Measurements from ENCODE around the gene PANX2. TPM values are rescaled to one million over a fixed set of nuclear protein-coding genes. Genes with fewer than 3 reads are reported as not detected.

The PANX2 gene
- total and polyA plus RNA-seq, 2 of the 13 experiments (the other 11 are each of a cell fraction or from before 2014, with no cell fraction given): 0.15 to 1.1 TPM

- 96% methylated on average over 92 of the region's 98 CpGs for WGBS (ENCODE audit: low lambda C conversion rate)
- Histone ChIP-seq H3K79me2 (ENCODE audit: insufficient read depth, low read length) (no peaks in the 10 kb centered on the region), H3K4me1 (ENCODE audit: insufficient read depth, low read length) (peaks cover 6% of the 10 kb centered on the region), H3K9ac (ENCODE audit: insufficient read depth, low read depth, low read length) (no peak overlapping the region), H3K36me3 (replicated peaks in 1 of 2; ENCODE audit: control insufficient read depth in 1 of 2, insufficient read depth in 2 of 2, low read length in 2 of 2) (no peaks in the 10 kb centered on the region), H3K4me2 (ENCODE audit: low read depth, low read length) (no peak overlapping the region), H4K20me1 (ENCODE audit: insufficient read depth, low read length) (no peaks in the 10 kb centered on the region), H3K9me3 (ENCODE audit: low read length) (no peaks in the 10 kb centered on the region), H3K27ac (ENCODE audit: extremely low read length, insufficient read depth, low read length) (no peak overlapping the region), H3K27me3 (ENCODE audit: control insufficient read depth in 1 of 2, insufficient read depth in 2 of 2, low read length in 2 of 2) (no peaks in the 10 kb centered on the region; a peak in 1 of 5 replicates), H3K4me3 (replicated peaks in 1 of 3; ENCODE audit: insufficient read depth in 1 of 3, low read depth in 2 of 3, low read length in 3 of 3) (no peak overlapping the region), H2AFZ (ENCODE audit: low read length) (no peak overlapping the region)
- CTCF ChIA-PET (ENCODE audit: low intra/inter-chr PET ratio, low total read pairs): no interaction called here
- intact Hi-C loops (cut with micrococcal nuclease; ENCODE audit: unreplicated experiment) (no loop called here), in situ Hi-C loops (cut with HindIII; ENCODE audit: extremely low pct_ligation_motif_present, low pct_unique_long_range_greater_than_20kb) (no loop called here)
- BruUV-seq (replicated peaks): no TSS peak
- POLR2A ChIA-PET: no interaction called here
- ATAC-seq: no peak
- DNase-seq (ENCODE audit: low spot score): no peak
- FAIRE-seq: no peak
- TF ChIP-seq GLI4 (CRISPR knock-in tag; IDR thresholded peaks at IDR 0.05; ENCODE audit: borderline replicate concordance): no peak
- no peak for TF ChIP-seq PRPF4 (IDR thresholded peaks at IDR 0.05; ENCODE audit: low read depth, low read length, poor library complexity, severe bottlenecking)
- no peak for TF ChIP-seq ZNF33A (CRISPR knock-in tag; IDR thresholded peaks at IDR 0.05; ENCODE audit: borderline replicate concordance)
- TF ChIP-seq, protein P1, sequence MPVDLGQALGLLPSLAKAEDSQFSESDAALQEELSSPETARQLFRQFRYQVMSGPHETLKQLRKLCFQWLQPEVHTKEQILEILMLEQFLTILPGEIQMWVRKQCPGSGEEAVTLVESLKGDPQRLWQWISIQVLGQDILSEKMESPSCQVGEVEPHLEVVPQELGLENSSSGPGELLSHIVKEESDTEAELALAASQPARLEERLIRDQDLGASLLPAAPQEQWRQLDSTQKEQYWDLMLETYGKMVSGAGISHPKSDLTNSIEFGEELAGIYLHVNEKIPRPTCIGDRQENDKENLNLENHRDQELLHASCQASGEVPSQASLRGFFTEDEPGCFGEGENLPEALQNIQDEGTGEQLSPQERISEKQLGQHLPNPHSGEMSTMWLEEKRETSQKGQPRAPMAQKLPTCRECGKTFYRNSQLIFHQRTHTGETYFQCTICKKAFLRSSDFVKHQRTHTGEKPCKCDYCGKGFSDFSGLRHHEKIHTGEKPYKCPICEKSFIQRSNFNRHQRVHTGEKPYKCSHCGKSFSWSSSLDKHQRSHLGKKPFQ (CRISPR knock-in tag; IDR thresholded peaks at IDR 0.05; ENCODE audit: insufficient replicate concordance): no peak
- no peak for TF ChIP-seq ZNF280D (CRISPR knock-in tag; IDR thresholded peaks at IDR 0.05)
- TF ChIP-seq AFF4 (CRISPR knock-in tag; IDR thresholded peaks at IDR 0.05): no peak
- no peak for TF ChIP-seq ZFY (CRISPR knock-in tag; IDR thresholded peaks at IDR 0.05)
- no peak for TF ChIP-seq STAG1 (CRISPR knock-in tag; IDR thresholded peaks at IDR 0.05)
- no peak for TF ChIP-seq GRHL1 (CRISPR knock-in tag; conservative IDR thresholded peaks at IDR 0.05)
- no peak for TF ChIP-seq ATM (IDR thresholded peaks at IDR 0.05; ENCODE audit: borderline replicate concordance)
These were observed 7.3 kb downstream of the PANX2 start for GRCh38 chr22:50177537-50178470.

All from HepG2 (cell line).